ENCODE data around the gene FARS2.

GRCh38 chr6:5670811-5671561 lies 409.7 kb downstream of the FARS2 start:
- TF ChIP-seq CTCF (IDR thresholded peaks at IDR 0.05 in 2 of 3, conservative IDR thresholded peaks at IDR 0.05 in 1 of 3; ENCODE audit: borderline replicate concordance in 1 of 3, insufficient read depth in 1 of 3, low read depth in 2 of 3, low read length in 2 of 3): no peak
- TF ChIP-seq CBX3 (IDR thresholded peaks at IDR 0.05; ENCODE audit: low read depth): no peak
- TF ChIP-seq EZH2 (IDR thresholded peaks at IDR 0.05): no peak
- TF ChIP-seq RAD21 (IDR thresholded peaks at IDR 0.05; ENCODE audit: low read depth): no peak
- TF ChIP-seq ZBTB33 (IDR thresholded peaks at IDR 0.05; ENCODE audit: extremely low read depth, insufficient replicate concordance, low read length): no peak
- TF ChIP-seq POLR2AphosphoS5 (IDR thresholded peaks at IDR 0.05; ENCODE audit: low read depth, low read length): no peak
- no peak for TF ChIP-seq SRF (IDR thresholded peaks at IDR 0.05; ENCODE audit: low read depth)
- no peak for TF ChIP-seq ATF3 (IDR thresholded peaks at IDR 0.05)
- no peak for TF ChIP-seq CEBPB (IDR thresholded peaks at IDR 0.05; ENCODE audit: low read depth)
- no peak for TF ChIP-seq MAX (IDR thresholded peaks at IDR 0.05)
- no peak for TF ChIP-seq YY1 (IDR thresholded peaks at IDR 0.05; ENCODE audit: extremely low read depth, insufficient replicate concordance, low read depth, low read length)
- no peak for TF ChIP-seq ZNF274 (IDR thresholded peaks at IDR 0.05; ENCODE audit: low read depth, low read length)

Data from HCT116 (cell line).